HG03342 (cell line): Measurements from ENCODE around the gene CDC20B.
"Not testable (repeated sequence)": the region's sequence is repeated elsewhere in the genome, so short reads cannot be mapped to it uniquely, and the experiment has no call there.

Experiments
- ATAC-seq: cut with Tn5 transposase; IDR thresholded peaks from one replicate; pipeline ENCODE4 v1.9.1; 2021; ENCODE audit warnings: mild to moderate bottlenecking, moderate library complexity; ENCODE audit not compliant: unreplicated experiment

The CDC20B gene

GRCh38 chr5:55162666-55163065 is 10.3 kb downstream of the CDC20B start:
- ATAC-seq: no peak

- no peak for ATAC-seq
Observed at GRCh38 chr5:55160493-55161209, 12.3 kb downstream of the CDC20B start.

GRCh38 chr5:55159763-55160492 is 13.0 kb downstream of the CDC20B start, which contains the start of gene GPX8:
TSS of gene GPX8 (plus strand) at chr5:55160171. CDS start at chr5:55160193, 22 bp downstream.
- ATAC-seq: no peak

GRCh38 chr5:55154873-55155272 is 18.1 kb downstream of the CDC20B start:
- ATAC-seq: no peak

GRCh38 chr5:55151923-55152842 is 20.8 kb downstream of the CDC20B start:
- ATAC-seq: no peak

GRCh38 chr5:55149308-55149795 is 23.6 kb downstream of the CDC20B start:
- ATAC-seq: no peak

- ATAC-seq: peak; percentile 94
Observed at GRCh38 chr5:55146543-55147151, 26.3 kb downstream of the CDC20B start.

GRCh38 chr5:55146080-55146479 is 26.9 kb downstream of the CDC20B start:
- ATAC-seq: no peak

- no peak for ATAC-seq
Observed at GRCh38 chr5:55143624-55144023, 29.4 kb downstream of the CDC20B start.

GRCh38 chr5:55141945-55142690 is 30.9 kb downstream of the CDC20B start:
- no peak for ATAC-seq

- no peak for ATAC-seq
Observed at GRCh38 chr5:55140908-55141665, 31.9 kb downstream of the CDC20B start.

GRCh38 chr5:55136521-55136920 is 36.5 kb downstream of the CDC20B start:
- ATAC-seq: no peak

- ATAC-seq: no peak
Observed at GRCh38 chr5:55134053-55134722, 38.8 kb downstream of the CDC20B start.

GRCh38 chr5:55123365-55123764 is 49.6 kb downstream of the CDC20B start:
- no peak for ATAC-seq

GRCh38 chr5:55114061-55114460 is 58.9 kb downstream of the CDC20B start:
- ATAC-seq: no peak

GRCh38 chr5:55113327-55113726 is 59.6 kb downstream of the CDC20B start:
- no peak for ATAC-seq

GRCh38 chr5:55110217-55110616 is 62.8 kb downstream of the CDC20B start:
- no peak for ATAC-seq

- ATAC-seq: no peak
Observed at GRCh38 chr5:55108661-55109060, 64.3 kb downstream of the CDC20B start.

- not testable (repeated sequence) for ATAC-seq
Observed at GRCh38 chr5:55105976-55106375, 67.0 kb downstream of the CDC20B start.
